WI38 (cell line): ENCODE data around the gene DNMT3A.

Experiments
- H3K4me3 ChIP-seq: 2 replicates; pipeline ENCODE4 v1.5.1; 2011; ENCODE audit warnings: low read depth, mild to moderate bottlenecking, control low read depth, low read length
- TF ChIP-seq, protein P1 (sequence below): IDR thresholded peaks from 2 replicates; pipeline ENCODE4 v1.5.1; 2012; ENCODE audit warnings: low read depth, mild to moderate bottlenecking, control low read depth, low read length

The DNMT3A gene

DNA sequence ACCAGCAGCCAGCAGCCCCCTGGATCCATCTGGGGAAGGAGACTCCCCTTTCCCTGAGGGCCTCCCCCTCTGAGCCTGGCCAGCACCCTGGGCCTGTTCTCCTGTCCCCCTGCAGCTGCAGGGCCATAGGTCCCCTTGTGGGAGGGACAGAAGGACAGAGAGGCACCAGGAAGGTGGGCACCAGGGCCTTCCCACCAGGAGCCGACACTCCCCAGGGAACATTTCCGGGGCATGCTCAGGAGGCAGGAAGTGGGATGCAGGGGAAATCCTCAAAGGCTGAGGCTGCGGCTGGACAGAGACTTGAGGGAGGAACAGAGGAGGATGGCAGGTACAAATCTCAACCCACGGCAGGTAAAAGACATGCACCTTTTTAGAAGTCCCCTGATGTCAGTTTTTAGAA lies 14.4 kb upstream of the DNMT3A start:
- TF ChIP-seq, protein P1, sequence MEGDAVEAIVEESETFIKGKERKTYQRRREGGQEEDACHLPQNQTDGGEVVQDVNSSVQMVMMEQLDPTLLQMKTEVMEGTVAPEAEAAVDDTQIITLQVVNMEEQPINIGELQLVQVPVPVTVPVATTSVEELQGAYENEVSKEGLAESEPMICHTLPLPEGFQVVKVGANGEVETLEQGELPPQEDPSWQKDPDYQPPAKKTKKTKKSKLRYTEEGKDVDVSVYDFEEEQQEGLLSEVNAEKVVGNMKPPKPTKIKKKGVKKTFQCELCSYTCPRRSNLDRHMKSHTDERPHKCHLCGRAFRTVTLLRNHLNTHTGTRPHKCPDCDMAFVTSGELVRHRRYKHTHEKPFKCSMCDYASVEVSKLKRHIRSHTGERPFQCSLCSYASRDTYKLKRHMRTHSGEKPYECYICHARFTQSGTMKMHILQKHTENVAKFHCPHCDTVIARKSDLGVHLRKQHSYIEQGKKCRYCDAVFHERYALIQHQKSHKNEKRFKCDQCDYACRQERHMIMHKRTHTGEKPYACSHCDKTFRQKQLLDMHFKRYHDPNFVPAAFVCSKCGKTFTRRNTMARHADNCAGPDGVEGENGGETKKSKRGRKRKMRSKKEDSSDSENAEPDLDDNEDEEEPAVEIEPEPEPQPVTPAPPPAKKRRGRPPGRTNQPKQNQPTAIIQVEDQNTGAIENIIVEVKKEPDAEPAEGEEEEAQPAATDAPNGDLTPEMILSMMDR = no peak

DNA sequence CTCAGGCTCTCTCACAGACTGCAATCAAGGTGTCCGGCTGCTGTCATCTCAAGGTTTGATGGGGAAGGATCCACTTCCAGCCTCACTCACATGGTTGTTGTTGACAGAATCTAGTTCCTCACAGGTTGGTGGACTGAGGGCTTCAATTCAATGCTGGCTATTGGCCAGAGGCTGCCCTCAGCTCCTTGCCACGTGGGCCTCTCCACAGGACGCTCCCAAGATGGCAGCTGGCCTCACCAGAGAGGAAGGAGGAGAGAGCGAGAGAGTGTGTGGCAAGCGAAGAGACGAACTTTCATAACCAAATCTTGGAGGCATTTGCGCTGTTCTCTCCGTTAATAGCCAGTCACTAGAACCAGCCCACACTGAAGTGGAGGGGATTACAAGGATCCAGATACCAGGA lies 13.5 kb upstream of the DNMT3A start:
- H3K4me3 ChIP-seq = no peak overlapping the region
- TF ChIP-seq, protein P1 = no peak

More for the DNA sequence above, 14.4 kb upstream of the DNMT3A start:
- no peak overlapping the region for H3K4me3 ChIP-seq

- H3K4me3 ChIP-seq = no peak overlapping the region
- TF ChIP-seq, protein P1 = no peak
These were observed 12.4 kb upstream of the DNMT3A start for GRCh38 chr2:25354116-25354515.

DNA sequence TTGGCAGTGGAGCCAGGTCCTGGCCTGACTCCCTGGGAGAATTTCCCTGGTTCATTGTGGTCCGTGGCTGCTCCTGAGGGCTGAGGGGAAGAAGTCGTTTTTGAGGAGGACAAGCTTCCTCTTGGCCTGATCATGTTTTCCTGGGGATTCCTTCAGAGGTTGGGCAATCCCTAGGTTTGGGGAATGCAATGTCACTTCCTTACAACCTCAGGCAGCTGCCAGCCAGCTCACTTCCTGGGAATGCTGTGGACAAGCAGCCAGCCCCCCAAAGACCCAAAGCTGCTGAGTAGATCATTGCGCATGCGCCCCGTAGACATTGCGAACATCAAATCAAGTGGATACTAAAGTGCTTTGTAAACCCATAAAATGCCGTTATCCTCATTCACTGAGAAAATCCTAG lies 7.7 kb upstream of the DNMT3A start:
- TF ChIP-seq, protein P1 = no peak
- no peak overlapping the region for H3K4me3 ChIP-seq

DNA sequence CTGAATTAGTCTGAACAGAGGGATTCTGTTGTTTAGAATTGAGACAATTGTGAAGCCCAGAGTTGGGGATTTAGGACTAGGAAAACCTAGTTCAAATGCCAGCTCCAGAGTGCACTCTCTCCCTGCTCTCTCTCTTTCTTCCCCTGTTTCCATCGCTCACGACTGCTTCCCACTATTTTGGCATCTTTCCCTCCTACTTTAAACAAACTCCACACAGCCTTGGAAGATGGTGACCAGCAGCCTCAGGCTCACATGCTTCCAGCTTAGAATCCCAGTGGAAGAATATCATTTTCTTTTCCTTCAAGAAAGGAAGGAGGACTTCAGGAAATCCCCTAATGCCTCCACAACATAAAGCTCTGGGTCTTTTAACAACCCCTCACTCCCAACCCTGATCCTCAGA lies 6.1 kb upstream of the DNMT3A start:
- no peak overlapping the region for H3K4me3 ChIP-seq
- TF ChIP-seq, protein P1 = no peak

DNA sequence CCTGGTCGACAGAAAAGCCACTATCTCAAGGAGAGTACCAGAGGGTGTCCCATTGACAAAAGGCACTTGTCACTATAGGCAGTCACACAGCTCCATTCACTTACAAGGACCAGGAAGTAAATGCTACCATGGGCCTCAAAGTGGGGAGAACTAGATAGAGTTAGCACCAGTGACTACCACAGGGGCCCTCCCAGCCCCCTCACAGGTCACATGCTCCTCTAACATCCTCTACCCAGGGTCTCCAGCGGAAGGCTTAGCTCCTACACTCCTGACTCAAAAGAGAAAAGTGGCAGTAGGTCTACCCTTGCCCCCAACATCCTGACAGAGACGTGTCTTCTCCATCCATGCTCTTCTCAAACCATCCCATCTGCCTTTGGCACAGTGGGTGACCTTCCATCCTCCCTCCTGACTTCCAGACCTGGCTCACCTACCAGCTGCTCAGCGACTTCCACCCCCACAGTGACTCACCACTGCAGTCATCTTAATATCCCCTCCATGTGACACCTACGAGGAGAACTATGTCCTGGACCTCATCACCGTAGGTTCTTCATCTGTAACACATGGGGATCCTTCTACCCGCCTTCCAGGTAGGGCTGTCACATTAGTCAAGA lies 5.6 kb upstream of the DNMT3A start:
- TF ChIP-seq, protein P1 = no peak
- no peak overlapping the region for H3K4me3 ChIP-seq

- H3K4me3 ChIP-seq = no peak overlapping the region
- TF ChIP-seq, protein P1 = no peak
These were observed 1.6 kb upstream of the DNMT3A start for GRCh38 chr2:25343187-25343825.
